ENCODE data around the gene CYSRT1. TPM values are rescaled to one million over a fixed set of nuclear protein-coding genes. Genes with fewer than 3 reads are reported as not detected.

Gene CYSRT1
- total and polyA plus RNA-seq, 2 donors from 2014 or later = 0.94 to 1.3 TPM

DNA sequence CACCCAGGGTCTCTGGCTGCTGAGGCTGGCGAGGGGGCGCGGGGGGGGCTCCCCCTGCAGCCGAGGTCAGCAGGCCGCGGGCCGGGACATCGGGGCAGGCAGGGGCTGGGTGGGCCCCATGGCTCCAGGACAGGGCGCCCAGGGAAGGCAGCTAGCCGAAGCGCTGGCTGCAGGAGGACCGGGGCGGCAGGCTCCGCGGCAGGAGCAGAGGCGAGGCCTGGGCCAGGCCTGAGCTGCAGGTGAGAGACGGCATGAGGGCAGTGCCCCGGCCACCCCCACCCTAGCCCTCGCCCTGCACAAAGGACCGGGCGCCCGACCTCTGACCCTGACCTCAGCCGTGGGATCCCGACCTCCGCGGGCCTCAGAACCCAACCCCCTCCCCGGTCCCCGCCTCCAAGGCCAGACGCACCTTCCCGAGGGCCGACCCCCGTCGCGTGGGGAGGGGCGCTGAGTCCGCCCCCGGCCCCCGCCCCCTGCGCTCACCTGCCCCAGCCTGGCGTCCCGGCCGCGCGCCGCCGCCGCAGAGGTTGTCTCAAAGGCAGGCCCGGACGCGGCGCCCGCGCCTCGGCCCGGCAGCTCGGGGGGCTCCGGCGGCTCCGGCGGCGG lies 3.4 kb upstream of the CYSRT1 start:
- FAIRE-seq = no peak
- Histone ChIP-seq H3K27ac (ENCODE audit: low read depth in 2 of 2, low read length in 2 of 2) (no peak overlapping the region), H3K36me3 (ENCODE audit: control insufficient read depth in 2 of 3, insufficient read depth in 3 of 3, low read length in 3 of 3) (no peaks in the 10 kb centered on the region), H3K9me3 (ENCODE audit: control insufficient read depth in 2 of 3, insufficient read depth in 1 of 3, low read length in 3 of 3) (no peaks in the 10 kb centered on the region), H3K4me1 (ENCODE audit: control insufficient read depth in 2 of 3, insufficient read depth in 2 of 3, low read depth in 1 of 3, low read length in 3 of 3) (peaks cover 0 to 36% (median 2%) of the 10 kb centered on the region in 3 donors), H3K4me3 (ENCODE audit: low read length in 3 of 3) (no peak overlapping the region), H3K27me3 (ENCODE audit: control insufficient read depth, insufficient read depth, low read length) (no peaks in the 10 kb centered on the region), H3K9ac (ENCODE audit: low read length in 3 of 3) (no peak overlapping the region)
- peak in 1 of 5 donors; percentile 83 for DNase-seq
- TF ChIP-seq, protein P1, sequence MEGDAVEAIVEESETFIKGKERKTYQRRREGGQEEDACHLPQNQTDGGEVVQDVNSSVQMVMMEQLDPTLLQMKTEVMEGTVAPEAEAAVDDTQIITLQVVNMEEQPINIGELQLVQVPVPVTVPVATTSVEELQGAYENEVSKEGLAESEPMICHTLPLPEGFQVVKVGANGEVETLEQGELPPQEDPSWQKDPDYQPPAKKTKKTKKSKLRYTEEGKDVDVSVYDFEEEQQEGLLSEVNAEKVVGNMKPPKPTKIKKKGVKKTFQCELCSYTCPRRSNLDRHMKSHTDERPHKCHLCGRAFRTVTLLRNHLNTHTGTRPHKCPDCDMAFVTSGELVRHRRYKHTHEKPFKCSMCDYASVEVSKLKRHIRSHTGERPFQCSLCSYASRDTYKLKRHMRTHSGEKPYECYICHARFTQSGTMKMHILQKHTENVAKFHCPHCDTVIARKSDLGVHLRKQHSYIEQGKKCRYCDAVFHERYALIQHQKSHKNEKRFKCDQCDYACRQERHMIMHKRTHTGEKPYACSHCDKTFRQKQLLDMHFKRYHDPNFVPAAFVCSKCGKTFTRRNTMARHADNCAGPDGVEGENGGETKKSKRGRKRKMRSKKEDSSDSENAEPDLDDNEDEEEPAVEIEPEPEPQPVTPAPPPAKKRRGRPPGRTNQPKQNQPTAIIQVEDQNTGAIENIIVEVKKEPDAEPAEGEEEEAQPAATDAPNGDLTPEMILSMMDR (IDR thresholded peaks at IDR 0.05; ENCODE audit: borderline replicate concordance, extremely low read depth, insufficient read depth) = no peak
- intact Hi-C loops (cut with DNase I) = no loop called here

DNA sequence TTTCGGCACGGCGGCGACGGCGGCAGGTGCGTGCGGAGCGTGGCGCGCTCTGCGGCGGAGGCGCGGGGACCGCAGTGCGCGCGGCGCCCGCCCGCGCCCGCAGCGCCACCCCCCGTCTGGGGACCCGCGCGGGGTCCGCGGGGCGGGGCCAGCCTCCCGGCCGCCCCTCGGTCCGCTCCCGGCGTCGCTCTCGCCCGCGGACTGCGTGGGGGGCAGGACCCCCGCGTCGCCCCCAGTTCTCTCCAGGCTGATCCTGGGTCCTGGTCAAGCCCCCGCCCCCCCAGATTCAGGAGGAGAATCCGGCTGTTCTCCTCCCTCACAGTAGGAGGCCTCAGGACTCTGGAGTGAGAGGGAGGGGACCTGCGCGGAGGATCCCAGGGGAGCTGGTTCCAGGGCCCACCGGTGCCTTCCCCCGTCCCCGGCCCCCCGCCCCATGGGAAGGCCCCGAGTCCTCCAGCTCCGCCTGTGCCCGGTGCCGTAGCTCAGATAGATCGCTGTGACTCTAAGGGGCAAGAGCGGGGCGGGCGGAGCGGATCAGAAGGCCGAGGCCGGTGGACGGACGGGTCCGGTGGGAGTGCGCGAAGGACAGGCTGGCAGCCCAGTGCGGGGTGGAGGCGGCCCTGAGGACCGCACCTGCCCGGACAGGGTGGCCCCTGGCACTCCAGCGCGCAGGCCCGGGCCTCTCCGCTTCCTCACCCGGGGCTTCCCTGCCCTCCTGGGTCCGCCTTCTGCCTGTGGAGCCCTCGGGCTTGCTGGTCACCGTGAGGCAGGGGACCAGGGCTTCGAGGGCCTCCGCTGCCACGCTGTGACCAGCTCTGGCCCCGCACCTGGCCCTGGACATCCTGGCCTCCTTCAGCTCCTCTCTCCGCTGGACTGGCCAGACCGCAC lies 2.5 kb upstream of the CYSRT1 start, which contains the start of gene RNF208:
RNF208 (minus strand) TSS at position 51 of the 888 bp plus-strand sequence. CDS start 1,028 bp downstream, outside the sequence.
- H3K4me3 ChIP-seq (ENCODE audit: low read length in 3 of 3) = peak within 1 kb of the TSS in 2 of 3 donors; percentile 34 to 81
- peak in 2 of 5 donors; percentile 43 to 84 for DNase-seq
- no peaks in the 10 kb centered on the region for H3K36me3 ChIP-seq (ENCODE audit: control insufficient read depth in 2 of 3, insufficient read depth in 3 of 3, low read length in 3 of 3)
- H3K9me3 ChIP-seq (ENCODE audit: control insufficient read depth in 2 of 3, insufficient read depth in 1 of 3, low read length in 3 of 3) = no peaks in the 10 kb centered on the region
- H3K4me1 ChIP-seq (ENCODE audit: control insufficient read depth in 2 of 3, insufficient read depth in 2 of 3, low read depth in 1 of 3, low read length in 3 of 3) = peaks cover 0 to 35% (median 8%) of the 10 kb centered on the region in 3 donors
- TF ChIP-seq, protein P1 (IDR thresholded peaks at IDR 0.05; ENCODE audit: borderline replicate concordance, extremely low read depth, insufficient read depth) = no peak
- FAIRE-seq = no peak
- peak within 1 kb of the TSS; percentile 9 to 85 for H3K27ac ChIP-seq (ENCODE audit: low read depth in 2 of 2, low read length in 2 of 2)
- no peaks in the 10 kb centered on the region for H3K27me3 ChIP-seq (ENCODE audit: control insufficient read depth, insufficient read depth, low read length)
- H3K9ac ChIP-seq (ENCODE audit: low read length in 3 of 3) = peak within 1 kb of the TSS in 2 of 3 donors; percentile 52 to 71
- intact Hi-C loops (cut with DNase I) = no loop called here

DNA sequence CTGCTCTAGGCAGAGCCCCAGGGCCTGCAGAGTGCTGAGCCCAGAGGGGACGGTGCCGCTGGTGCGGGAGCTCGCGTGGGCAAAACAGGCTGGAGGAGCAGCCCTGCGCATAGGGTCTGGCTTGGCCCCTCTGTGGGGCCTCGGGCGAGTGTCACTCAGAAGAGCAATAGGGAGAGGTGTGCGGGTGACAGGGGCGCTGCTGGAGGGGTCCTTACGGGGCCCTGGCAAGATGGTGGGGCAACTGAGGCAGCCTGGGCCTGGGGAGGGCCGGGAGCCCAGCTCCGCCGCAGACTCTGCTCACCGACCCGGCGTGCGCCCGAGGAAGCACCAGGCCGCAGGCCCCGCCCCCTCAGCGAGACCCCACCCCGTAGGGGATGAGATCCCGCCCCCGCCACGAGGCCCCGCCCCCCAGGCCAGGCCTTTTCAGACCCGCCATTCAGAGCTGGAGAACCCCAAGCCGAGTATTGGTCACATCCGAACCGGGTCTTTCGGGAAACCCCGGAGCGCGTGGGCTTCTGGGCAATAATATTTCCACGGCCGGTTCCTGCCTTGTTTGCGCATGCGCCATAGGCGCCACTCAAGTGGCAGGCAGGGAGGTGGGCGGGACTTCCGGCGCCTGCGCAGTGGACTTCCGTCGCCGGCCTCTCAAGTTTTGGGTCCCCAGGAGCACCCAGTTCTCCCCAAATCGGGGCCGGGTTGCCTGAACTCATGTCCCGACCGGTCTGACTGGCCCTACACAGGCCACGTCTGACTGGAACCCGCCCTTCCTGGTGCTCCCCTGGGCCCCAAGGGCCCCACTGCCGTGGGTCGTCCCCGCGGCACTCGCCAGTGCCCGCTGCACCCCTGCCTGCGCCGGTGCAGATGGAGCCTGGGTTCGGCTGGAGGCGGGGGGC lies 1.6 kb upstream of the CYSRT1 start:
- Histone ChIP-seq H3K27me3 (ENCODE audit: control insufficient read depth, insufficient read depth, low read length) (no peaks in the 10 kb centered on the region), H3K4me1 (ENCODE audit: control insufficient read depth in 2 of 3, insufficient read depth in 2 of 3, low read depth in 1 of 3, low read length in 3 of 3) (peaks cover 0 to 33% (median 8%) of the 10 kb centered on the region in 3 donors), H3K36me3 (ENCODE audit: control insufficient read depth in 2 of 3, insufficient read depth in 3 of 3, low read length in 3 of 3) (no peaks in the 10 kb centered on the region), H3K9ac (ENCODE audit: low read length in 3 of 3) (peak overlapping the region in 2 of 3 donors; percentile 76 to 98), H3K9me3 (ENCODE audit: control insufficient read depth in 2 of 3, insufficient read depth in 1 of 3, low read length in 3 of 3) (no peaks in the 10 kb centered on the region), H3K4me3 (ENCODE audit: low read length in 3 of 3) (peak overlapping the region; percentile 67 to 81 (median 67)), H3K27ac (ENCODE audit: low read depth in 2 of 2, low read length in 2 of 2) (peak overlapping the region; percentile 85)
- intact Hi-C loops (cut with DNase I) = no loop called here
- DNase-seq = peak; percentile 98 to 99 (median 99)
- TF ChIP-seq, protein P1 (IDR thresholded peaks at IDR 0.05; ENCODE audit: borderline replicate concordance, extremely low read depth, insufficient read depth) = no peak
- FAIRE-seq = peak; percentile 56
